HG03103 (cell line): ENCODE measurements around the gene DCLK3.

Experiments used
- ATAC-seq: cut with Tn5 transposase; IDR thresholded peaks from one replicate; pipeline ENCODE4 v1.9.1; 2021; ENCODE audit warnings: low read depth; ENCODE audit not compliant: unreplicated experiment

Gene DCLK3

DNA sequence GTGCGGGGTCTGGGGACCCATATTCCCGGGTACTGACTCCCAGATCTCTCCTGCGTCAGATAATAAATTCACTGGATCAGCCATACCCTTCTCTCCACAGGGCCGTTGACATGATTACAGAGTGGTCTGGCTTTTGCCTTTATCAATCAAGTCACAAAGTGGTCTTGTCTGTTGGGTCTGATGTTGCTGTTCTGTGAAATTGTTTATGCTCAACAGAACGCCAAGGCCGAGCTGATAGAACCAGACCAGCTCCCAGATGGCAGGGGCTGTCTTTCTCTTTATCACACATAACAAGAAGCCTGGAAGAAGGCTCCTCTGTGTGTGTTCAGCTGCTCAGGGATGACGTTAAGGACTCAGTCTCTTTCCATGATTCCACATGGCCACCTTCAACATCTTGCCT is 751 bp upstream of the DCLK3 start:
- ATAC-seq, result no peak

GRCh38 chr3:36764704-36765038 is 318 bp upstream of the DCLK3 start:
- no peak for ATAC-seq

DNA sequence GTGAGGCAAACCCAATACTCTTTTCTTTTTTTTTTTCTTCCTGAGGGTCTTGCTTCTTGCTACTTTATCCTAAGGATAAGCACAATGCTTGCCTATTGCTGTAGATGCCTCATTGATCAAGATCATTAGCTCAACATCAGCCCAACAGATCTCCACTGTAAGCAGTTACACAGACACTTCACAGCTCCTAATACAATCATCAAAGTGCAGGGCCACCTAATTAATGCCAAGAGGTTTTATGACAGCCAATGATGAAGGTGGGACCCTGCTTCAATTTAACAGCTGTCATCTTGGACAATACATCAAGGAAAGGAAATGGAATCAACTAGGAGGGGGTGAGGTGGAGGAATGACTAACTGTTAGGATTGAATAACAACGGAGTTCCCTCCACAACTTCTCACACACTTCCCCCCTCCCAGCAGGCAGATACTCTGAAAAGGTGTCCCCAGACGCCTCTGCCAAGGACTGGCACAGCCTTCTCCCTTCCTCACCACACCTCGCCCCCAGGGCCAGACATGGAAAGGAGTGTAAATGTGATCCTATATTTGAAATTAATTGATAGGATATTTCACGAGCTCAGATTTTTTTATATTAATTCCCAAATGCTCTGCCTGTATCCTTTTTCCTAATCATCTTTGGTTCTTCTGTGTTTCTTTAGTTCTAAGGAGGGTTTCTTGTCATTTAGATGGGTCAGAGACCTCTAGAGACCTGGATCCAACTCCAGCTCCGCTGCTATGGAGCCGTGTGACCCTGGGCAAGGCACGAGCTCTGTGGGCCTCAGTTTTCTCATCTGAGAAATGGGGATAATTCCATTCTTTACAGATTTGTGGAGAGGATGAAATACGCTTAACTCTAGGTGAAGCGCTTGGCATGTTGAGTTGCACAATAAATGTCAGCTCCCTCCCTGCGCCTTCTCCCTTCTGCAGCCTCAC is 1.2 kb downstream of the DCLK3 start:
- ATAC-seq, result no peak

GRCh38 chr3:36761779-36762178 is 2.6 kb downstream of the DCLK3 start:
- no peak for ATAC-seq

DNA sequence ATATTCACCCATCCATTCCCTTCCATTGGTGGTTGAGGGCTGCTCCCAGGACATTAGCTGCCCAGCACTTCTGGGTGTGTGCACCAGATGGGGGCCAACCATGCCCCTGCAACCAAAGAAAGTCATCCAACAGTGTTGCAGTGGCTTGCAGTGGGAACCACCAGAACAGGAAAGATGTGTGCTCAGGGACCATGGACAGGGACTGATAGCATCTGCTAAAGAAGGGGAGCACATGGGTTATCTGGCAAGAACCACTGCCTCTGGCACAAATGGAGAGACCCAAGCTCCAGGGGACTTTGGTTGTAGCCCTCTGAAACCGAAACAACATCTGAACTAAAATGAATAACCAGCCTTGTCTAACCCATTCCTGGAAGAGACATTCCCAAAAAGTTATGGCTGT is 8.1 kb downstream of the DCLK3 start:
- ATAC-seq, result no peak

DNA sequence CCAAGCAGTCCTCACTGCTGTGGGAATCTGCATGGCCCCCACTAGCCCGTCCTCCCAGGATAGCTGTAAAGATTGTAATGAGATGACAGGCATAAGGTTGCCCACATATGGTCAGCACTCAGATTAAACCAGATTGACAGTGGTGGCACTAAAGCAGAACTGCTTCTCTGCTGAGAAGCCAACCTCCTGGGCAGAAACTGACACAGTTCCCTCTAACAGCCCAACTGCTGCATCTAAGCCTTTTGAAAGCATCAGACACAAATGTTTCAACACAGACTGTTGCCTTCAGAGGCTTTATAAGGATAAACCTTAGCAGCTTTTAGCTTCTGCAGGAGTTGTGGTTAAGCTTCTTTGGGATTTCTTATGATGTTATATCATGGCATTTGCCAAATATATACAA is 13.0 kb downstream of the DCLK3 start:
- no peak for ATAC-seq

DNA sequence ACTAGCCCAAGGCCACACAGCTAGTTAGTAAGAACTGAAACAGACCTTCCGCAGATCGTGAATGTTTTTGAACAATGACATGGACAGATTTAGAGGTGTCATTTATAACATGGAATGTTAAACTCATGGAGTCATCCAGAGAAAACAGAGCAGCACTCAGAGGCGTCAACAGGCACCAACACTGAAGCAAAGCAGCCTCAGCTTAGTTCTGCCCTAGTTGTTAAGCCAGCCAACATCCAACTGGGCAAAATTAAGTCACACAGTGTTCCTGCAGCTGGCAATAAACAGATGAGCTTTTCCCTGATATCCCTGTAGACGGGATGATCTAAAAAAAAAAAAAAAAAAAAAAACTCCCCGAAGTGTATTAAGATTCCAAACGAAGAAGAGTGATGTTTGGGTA is 13.6 kb downstream of the DCLK3 start:
- no peak for ATAC-seq

- no peak for ATAC-seq
These were observed 19.6 kb downstream of the DCLK3 start for GRCh38 chr3:36744763-36745162.

DNA sequence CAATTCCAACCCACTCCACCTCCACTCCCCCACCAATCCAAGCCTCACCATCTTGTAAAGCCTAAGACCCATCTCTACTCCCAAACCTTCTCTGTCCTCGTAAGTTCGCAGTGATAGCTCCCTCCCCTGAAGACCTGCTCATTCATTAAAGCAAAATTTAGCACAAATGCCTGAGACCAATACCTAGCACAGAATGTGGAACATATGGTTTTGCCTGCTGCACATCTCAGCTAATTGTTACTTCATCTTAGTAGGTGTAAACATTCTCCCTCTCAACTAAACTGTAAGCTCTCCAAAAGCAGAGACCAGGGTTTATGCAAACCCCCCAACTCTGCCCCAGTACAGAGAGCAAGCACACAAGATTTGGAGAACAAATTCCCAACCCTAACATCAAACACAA is 20.5 kb downstream of the DCLK3 start:
- no peak for ATAC-seq

- no peak for ATAC-seq
These were observed 23.1 kb downstream of the DCLK3 start for GRCh38 chr3:36741285-36741684.

DNA sequence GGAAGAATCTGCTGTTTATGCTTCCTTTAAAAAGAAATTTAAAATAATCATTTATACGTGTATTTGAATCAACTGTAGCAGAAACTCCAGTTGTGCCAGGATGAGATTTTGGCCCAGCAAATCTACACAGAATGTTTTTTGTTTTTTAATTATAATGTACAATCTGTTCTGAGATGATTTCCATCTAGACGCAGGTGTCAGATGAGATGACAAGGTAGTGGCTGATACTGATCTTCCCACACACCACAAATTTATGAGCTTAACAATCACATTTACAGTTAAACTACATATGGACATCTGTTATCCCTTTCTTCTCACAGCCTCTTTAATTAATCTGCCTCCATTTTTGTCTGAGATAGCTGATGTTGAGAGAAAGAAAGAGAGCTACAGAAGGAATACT is 23.6 kb downstream of the DCLK3 start:
- ATAC-seq, result no peak

GRCh38 chr3:36738702-36739101 is 25.7 kb downstream of the DCLK3 start:
- no peak for ATAC-seq

- no peak for ATAC-seq
These were observed 28.1 kb downstream of the DCLK3 start for GRCh38 chr3:36736301-36736700.

GRCh38 chr3:36734742-36735141 is 29.6 kb downstream of the DCLK3 start:
- no peak for ATAC-seq

- no peak for ATAC-seq
These were observed 30.6 kb downstream of the DCLK3 start for GRCh38 chr3:36733723-36734122.

DNA sequence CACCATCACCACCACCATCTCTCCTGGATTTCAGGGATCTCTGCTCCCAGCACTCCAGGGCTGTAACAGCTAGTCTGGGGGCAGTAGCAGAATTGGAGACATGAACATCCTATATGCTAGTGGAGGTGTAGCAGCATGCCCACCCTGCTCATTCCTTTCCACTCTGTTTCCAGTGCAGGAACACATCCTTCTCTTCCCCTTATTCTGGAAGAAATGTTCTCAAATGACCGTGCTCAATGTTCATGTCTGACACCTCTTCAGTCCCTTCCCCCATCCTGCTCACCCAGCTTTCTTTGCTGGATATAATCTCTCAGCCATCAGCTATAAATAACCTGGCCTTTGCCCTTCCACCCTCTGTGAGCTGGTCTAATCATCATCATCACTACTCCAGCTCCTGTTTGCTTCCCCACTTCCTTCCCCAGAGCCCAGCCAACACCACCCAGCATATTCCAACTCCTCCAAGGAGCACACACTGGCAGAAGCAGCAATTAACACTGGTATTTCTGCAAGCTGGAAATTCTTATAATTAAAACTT is 31.1 kb downstream of the DCLK3 start:
- no peak for ATAC-seq

DNA sequence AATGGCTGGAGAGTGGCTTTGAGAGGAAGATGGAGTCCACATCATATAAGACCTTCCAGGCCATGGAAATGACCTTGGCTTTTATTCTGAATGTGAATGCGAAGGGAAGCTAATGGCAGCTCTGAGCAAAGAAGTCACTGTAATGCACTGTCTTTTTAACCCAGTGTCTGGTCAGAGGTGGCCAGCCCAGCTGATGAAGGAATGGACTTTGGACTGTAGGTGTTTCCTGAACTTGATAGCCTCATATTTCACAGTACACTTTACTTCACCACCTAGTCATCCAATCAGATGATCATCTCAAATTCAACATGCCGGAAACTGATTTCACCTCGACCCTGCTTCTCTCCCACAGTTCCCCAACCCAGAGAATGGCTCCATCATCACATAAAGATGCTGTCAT is 33.4 kb downstream of the DCLK3 start:
- no peak for ATAC-seq

DNA sequence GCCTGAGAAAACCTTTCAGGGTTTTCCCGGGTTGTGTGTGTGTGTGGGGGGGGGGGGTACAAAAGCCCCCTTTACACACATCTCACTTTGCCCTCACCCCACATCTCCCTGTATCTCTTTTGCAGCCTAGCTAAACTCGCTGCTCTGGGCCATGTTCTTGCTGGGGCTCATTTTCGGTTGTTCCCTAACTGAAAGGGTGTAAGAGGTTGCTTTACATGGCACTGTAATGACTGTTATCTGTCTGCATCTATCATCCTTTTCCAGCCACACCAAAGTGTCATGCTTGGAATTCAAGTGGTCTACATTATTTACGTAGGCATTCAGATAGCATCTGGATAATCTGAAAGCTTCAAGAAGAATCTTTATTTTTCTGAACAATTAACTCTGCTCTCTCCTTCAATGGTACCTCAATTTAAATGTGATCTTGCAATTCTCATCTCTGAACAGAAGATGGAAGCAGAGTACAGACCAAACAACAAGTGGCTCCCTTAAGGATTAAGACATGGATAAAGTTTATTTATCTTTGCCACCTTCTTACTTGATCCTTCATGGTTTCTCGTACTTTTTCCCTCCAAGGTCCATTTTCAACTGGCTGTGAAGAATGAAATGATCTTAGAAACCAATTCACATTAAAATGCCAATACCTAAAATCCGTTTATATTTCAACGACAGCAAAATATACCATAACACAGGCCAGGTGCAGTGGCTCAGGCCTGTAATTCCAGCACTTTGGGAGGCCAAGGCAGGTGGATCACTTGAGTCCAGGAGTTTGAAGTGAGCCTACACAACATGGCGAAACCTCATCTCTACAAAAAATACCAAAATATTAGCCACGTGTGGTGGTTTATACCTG is 34.9 kb downstream of the DCLK3 start:
- ATAC-seq, result no peak

DNA sequence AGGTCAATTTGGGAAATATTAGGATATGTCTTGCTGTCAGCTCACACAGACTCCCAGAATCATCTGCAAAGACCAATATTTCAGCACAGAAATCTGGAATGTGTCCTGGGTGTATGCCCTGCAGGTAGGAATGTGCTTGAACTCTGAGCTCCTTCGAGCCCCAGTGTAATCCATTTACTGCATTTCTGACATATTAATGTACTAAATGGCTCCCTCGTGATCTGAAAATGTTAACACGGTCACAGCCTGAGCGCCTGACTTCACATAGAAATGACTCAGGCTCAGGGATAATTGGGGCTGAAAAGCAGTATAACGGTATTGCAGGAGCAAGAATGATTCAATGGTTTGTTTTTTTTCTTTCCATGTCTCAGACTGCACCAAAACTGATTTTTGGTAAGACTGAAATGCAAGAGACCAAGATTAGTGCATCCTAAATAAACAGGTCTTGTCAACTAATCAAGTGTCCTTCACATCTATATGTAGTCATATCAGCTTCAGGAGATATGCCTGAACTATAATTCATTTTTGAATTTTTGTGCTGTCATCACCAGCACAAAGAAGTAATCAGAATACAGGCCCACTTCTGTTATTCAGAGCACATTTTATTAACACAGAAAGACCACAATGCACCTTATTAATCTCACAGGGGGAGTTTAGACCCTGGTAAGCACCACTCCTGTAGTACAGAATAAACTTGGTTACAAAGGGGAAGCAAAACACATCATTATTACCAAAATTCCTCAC is 49.8 kb downstream of the DCLK3 start:
- no peak for ATAC-seq

DNA sequence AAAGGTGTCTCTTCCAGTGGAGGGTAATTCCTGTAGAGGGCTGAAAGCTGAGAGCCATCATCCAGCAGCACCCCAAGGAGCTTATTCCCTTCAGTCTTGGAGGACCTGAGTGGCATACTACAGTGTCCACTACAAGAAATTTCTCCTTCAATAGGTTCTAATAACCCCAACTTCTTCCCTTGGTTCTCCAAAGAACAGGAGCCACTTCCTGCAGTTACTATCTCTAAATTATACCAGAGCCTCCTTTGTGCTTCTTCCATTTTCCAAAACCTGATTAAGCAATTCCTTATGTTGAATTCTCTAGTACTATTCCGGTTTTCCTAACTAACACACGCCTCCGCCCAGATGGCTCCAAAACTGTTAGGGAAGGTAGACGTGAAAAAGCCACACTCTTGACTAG is 50.4 kb downstream of the DCLK3 start:
- no peak for ATAC-seq

DNA sequence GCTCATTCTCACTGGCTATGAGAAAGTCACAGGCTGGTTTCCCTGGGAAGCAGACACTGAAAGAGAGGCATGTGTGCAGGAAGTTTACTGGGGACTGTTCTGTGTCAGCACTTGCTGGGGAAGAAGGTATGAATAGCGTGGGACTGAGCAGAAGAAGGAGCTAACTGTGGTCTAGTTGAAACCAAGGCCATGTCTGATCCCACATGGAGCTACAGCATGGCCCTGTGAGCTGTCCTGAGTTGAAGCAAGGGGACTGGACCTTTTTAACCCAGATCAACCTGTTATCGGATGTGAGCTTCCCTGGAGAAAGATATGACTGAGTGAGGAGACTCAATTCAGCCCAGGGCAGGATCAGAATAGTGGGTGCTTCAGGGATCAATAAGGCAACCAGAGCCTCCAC is 53.7 kb downstream of the DCLK3 start:
- ATAC-seq, result no peak
